Measurements from ENCODE around the gene MAT1A.

The MAT1A gene

GRCh38 chr10:80277567-80278250, 11.7 kb downstream of the MAT1A start:
- TF ChIP-seq USF1 (IDR thresholded peaks at IDR 0.05) (no peak), YY1 (IDR thresholded peaks at IDR 0.05; ENCODE audit: low read depth) (no peak), CEBPB (IDR thresholded peaks at IDR 0.05) (no peak), FOXM1 (IDR thresholded peaks at IDR 0.05; ENCODE audit: borderline replicate concordance, low read depth) (no peak), TAF1 (IDR thresholded peaks at IDR 0.05; ENCODE audit: low read depth) (no peak), MAX (IDR thresholded peaks at IDR 0.05) (no peak), NFIC (IDR thresholded peaks at IDR 0.05) (no peak), EP300 (IDR thresholded peaks at IDR 0.05; ENCODE audit: borderline replicate concordance) (no peak), EGR1 (IDR thresholded peaks at IDR 0.05) (no peak), CREB1 (IDR thresholded peaks at IDR 0.05; ENCODE audit: low read depth) (no peak), REST (IDR thresholded peaks at IDR 0.05; ENCODE audit: low read depth) (no peak), TEAD4 (IDR thresholded peaks at IDR 0.05) (no peak), ZBTB7A (IDR thresholded peaks at IDR 0.05; ENCODE audit: low read depth) (no peak), RAD21 (IDR thresholded peaks at IDR 0.05; ENCODE audit: low read depth) (no peak), TCF12 (IDR thresholded peaks at IDR 0.05; ENCODE audit: low read depth) (no peak)

GRCh38 chr10:80277016-80277415, 12.4 kb downstream of the MAT1A start:
- no peak for TF ChIP-seq EP300 (IDR thresholded peaks at IDR 0.05; ENCODE audit: borderline replicate concordance)
- TF ChIP-seq ZBTB7A (IDR thresholded peaks at IDR 0.05; ENCODE audit: low read depth), result no peak
- TF ChIP-seq CEBPB (IDR thresholded peaks at IDR 0.05), result no peak
- no peak for TF ChIP-seq TAF1 (IDR thresholded peaks at IDR 0.05; ENCODE audit: low read depth)
- no peak for TF ChIP-seq YY1 (IDR thresholded peaks at IDR 0.05; ENCODE audit: low read depth)
- TF ChIP-seq RAD21 (IDR thresholded peaks at IDR 0.05; ENCODE audit: low read depth), result no peak
- TF ChIP-seq USF1 (IDR thresholded peaks at IDR 0.05), result no peak
- TF ChIP-seq CREB1 (IDR thresholded peaks at IDR 0.05; ENCODE audit: low read depth), result no peak
- no peak for TF ChIP-seq EGR1 (IDR thresholded peaks at IDR 0.05)
- no peak for TF ChIP-seq NFIC (IDR thresholded peaks at IDR 0.05)
- no peak for TF ChIP-seq REST (IDR thresholded peaks at IDR 0.05; ENCODE audit: low read depth)
- TF ChIP-seq FOXM1 (IDR thresholded peaks at IDR 0.05; ENCODE audit: borderline replicate concordance, low read depth), result no peak
- no peak for TF ChIP-seq TCF12 (IDR thresholded peaks at IDR 0.05; ENCODE audit: low read depth)
- no peak for TF ChIP-seq MAX (IDR thresholded peaks at IDR 0.05)
- TF ChIP-seq TEAD4 (IDR thresholded peaks at IDR 0.05), result no peak

- TF ChIP-seq MAX (IDR thresholded peaks at IDR 0.05) (no peak), EGR1 (IDR thresholded peaks at IDR 0.05) (no peak), ZBTB7A (IDR thresholded peaks at IDR 0.05; ENCODE audit: low read depth) (no peak), TEAD4 (IDR thresholded peaks at IDR 0.05) (no peak), CREB1 (IDR thresholded peaks at IDR 0.05; ENCODE audit: low read depth) (no peak), USF1 (IDR thresholded peaks at IDR 0.05) (no peak), NFIC (IDR thresholded peaks at IDR 0.05) (no peak)
These were observed 13.1 kb downstream of the MAT1A start for GRCh38 chr10:80276335-80276734.

- no peak for TF ChIP-seq TCF12 (IDR thresholded peaks at IDR 0.05; ENCODE audit: low read depth)
- TF ChIP-seq REST (IDR thresholded peaks at IDR 0.05; ENCODE audit: low read depth), result no peak
These were observed 13.7 kb downstream of the MAT1A start for GRCh38 chr10:80275756-80276155.
